Osteoblast (primary cell): ENCODE measurements around the gene CRADD. TPM values are rescaled to one million over a fixed set of nuclear protein-coding genes. Genes with fewer than 3 reads are reported as not detected.

ENCODE experiments used
- DNase-seq: peaks from one replicate; pipeline ENCODE4 v3.0.0; 2011; ENCODE audit warnings: low spot score, mixed read lengths; ENCODE audit not compliant: insufficient read length; ENCODE audit errors: missing footprints
- H2AFZ ChIP-seq: 2 replicates; pipeline ENCODE4 v1.6.0; 2011; ENCODE audit warnings: mild to moderate bottlenecking, low read length
- H3K27ac ChIP-seq: 2 replicates; pipeline ENCODE4 v1.5.1; 2011; ENCODE audit warnings: mild to moderate bottlenecking, low read depth, low read length, moderate library complexity
- H3K27me3 ChIP-seq: 2 replicates; pipeline ENCODE4 v1.6.0; 2012; ENCODE audit warnings: mild to moderate bottlenecking, control low read depth, inconsistent platforms, low read length, moderate library complexity; ENCODE audit not compliant: insufficient read depth
- H3K36me3 ChIP-seq: 2 replicates; pipeline ENCODE4 v1.5.1; 2011; ENCODE audit warnings: mild to moderate bottlenecking, low read length, control low read depth, moderate library complexity; ENCODE audit not compliant: insufficient read depth
- H3K4me1 ChIP-seq: 2 replicates; pipeline ENCODE4 v1.5.1; 2011; ENCODE audit warnings: mild to moderate bottlenecking, low read length, control low read depth, moderate library complexity; ENCODE audit not compliant: insufficient read depth
- H3K4me2 ChIP-seq: 2 replicates; pipeline ENCODE4 v1.6.0; 2011; ENCODE audit warnings: mild to moderate bottlenecking, low read length; ENCODE audit not compliant: insufficient read depth
- H3K4me3 ChIP-seq: fragments of 200-600 bp; sonication (generic); 3 replicates; pipeline ENCODE4 v1.5.1; 2012; ENCODE audit warnings: mild to moderate bottlenecking, low read length, inconsistent platforms; ENCODE audit not compliant: insufficient read depth
- H3K79me2 ChIP-seq: 2 replicates; pipeline ENCODE4 v1.6.0; 2012; ENCODE audit warnings: mild to moderate bottlenecking, low read length, control low read depth, inconsistent platforms; ENCODE audit not compliant: insufficient read depth
- H3K9me3 ChIP-seq: 2 replicates; pipeline ENCODE4 v1.5.1; 2011; ENCODE audit warnings: low read depth, low read length, control low read depth
- H4K20me1 ChIP-seq: 2 replicates; pipeline ENCODE4 v1.6.0; 2012; ENCODE audit warnings: mild to moderate bottlenecking, low read length, control low read depth; ENCODE audit not compliant: insufficient read depth
- total RNA-seq: library from RNA; depleted of rRNA; stranded (reverse); fragments of >200 nt; gene quantifications from 2 replicates; pipeline ENCODE4 v1.2.3, GENCODE V29; 2012
- TF ChIP-seq, protein P1 (sequence below): IDR thresholded peaks from 2 replicates; pipeline ENCODE4 v1.5.1; 2011; ENCODE audit warnings: mild to moderate bottlenecking, low read depth, low read length, moderate library complexity; ENCODE audit errors: extremely low read depth

The CRADD gene
- total RNA-seq, 1 donor, result 15.6 TPM

DNA sequence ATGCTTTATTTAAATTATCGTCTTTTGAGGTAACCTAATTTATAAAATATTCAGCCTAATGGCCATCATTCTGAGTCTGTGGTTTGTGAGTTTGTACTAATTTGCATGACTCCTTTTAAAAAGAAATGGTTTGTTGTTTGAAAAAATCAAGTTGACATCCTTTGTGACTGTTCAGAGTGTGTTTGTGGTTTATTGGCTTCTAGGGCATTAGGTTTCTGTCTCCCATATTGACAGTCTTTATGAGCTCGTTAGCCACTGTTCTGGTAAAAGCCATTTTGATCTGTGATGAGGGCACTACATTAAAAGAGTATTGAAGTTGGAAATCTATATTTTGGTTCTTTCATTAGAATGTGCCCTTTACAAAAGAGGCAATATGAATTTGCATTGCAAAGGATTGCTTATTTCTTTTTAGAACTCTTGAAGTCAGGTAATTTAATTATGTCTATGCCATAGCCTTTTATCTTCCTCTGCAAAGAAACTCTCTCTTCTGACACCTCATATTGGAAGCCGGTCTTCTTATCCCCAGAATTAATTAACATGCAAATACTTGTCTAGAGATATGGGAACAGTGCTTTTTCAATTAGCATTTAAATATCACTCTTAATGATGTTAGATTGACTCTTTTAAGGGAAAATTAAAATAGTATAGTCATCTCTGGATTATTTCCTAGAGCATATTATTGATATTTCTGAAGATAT lies 95.0 kb downstream of the CRADD start:
- Histone ChIP-seq H3K9me3 (no peaks in the 10 kb centered on the region), H3K27ac (peak overlapping the region; percentile 80), H3K4me1 (peaks cover 26% of the 10 kb centered on the region), H3K4me3 (no peak overlapping the region), H3K27me3 (no peaks in the 10 kb centered on the region), H2AFZ (no peak overlapping the region), H3K79me2 (peaks cover 25% of the 10 kb centered on the region), H4K20me1 (no peaks in the 10 kb centered on the region), H3K36me3 (no peaks in the 10 kb centered on the region), H3K4me2 (no peak overlapping the region)
- TF ChIP-seq, protein P1, sequence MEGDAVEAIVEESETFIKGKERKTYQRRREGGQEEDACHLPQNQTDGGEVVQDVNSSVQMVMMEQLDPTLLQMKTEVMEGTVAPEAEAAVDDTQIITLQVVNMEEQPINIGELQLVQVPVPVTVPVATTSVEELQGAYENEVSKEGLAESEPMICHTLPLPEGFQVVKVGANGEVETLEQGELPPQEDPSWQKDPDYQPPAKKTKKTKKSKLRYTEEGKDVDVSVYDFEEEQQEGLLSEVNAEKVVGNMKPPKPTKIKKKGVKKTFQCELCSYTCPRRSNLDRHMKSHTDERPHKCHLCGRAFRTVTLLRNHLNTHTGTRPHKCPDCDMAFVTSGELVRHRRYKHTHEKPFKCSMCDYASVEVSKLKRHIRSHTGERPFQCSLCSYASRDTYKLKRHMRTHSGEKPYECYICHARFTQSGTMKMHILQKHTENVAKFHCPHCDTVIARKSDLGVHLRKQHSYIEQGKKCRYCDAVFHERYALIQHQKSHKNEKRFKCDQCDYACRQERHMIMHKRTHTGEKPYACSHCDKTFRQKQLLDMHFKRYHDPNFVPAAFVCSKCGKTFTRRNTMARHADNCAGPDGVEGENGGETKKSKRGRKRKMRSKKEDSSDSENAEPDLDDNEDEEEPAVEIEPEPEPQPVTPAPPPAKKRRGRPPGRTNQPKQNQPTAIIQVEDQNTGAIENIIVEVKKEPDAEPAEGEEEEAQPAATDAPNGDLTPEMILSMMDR, result no peak
- no peak for DNase-seq

- no peaks in the 10 kb centered on the region for H4K20me1 ChIP-seq
- no peaks in the 10 kb centered on the region for H3K9me3 ChIP-seq
- H3K4me2 ChIP-seq, result peak overlapping the region; percentile 43
- TF ChIP-seq, protein P1, result no peak
- peaks cover 25% of the 10 kb centered on the region for H3K79me2 ChIP-seq
- H3K36me3 ChIP-seq, result no peaks in the 10 kb centered on the region
- peak overlapping the region; percentile 45 for H3K4me3 ChIP-seq
- peak overlapping the region; percentile 80 for H3K27ac ChIP-seq
- no peak overlapping the region for H2AFZ ChIP-seq
- peaks cover 31% of the 10 kb centered on the region for H3K4me1 ChIP-seq
- no peak for DNase-seq
- no peaks in the 10 kb centered on the region for H3K27me3 ChIP-seq
These were observed 96.1 kb downstream of the CRADD start for GRCh38 chr12:93773122-93773871.

- Histone ChIP-seq H3K4me1 (peaks cover 50% of the 10 kb centered on the region), H3K27ac (peak overlapping the region; percentile 99), H3K4me2 (peak overlapping the region; percentile 72), H4K20me1 (no peaks in the 10 kb centered on the region), H3K4me3 (no peak overlapping the region), H3K27me3 (no peaks in the 10 kb centered on the region), H2AFZ (no peak overlapping the region), H3K36me3 (no peaks in the 10 kb centered on the region), H3K79me2 (peaks cover 37% of the 10 kb centered on the region), H3K9me3 (no peaks in the 10 kb centered on the region)
- TF ChIP-seq, protein P1, result no peak
- DNase-seq, result peak; percentile 54
These were observed 99.4 kb downstream of the CRADD start for GRCh38 chr12:93776581-93777018.

GRCh38 chr12:93777254-93777653 lies 100.1 kb downstream of the CRADD start:
- TF ChIP-seq, protein P1, result no peak
- peak; percentile 55 for DNase-seq
- no peaks in the 10 kb centered on the region for H3K27me3 ChIP-seq
- H4K20me1 ChIP-seq, result no peaks in the 10 kb centered on the region
- peak overlapping the region; percentile 30 for H3K4me3 ChIP-seq
- peaks cover 39% of the 10 kb centered on the region for H3K79me2 ChIP-seq
- peaks cover 50% of the 10 kb centered on the region for H3K4me1 ChIP-seq
- H3K4me2 ChIP-seq, result peak overlapping the region; percentile 72
- peak overlapping the region; percentile 99 for H3K27ac ChIP-seq
- H2AFZ ChIP-seq, result no peak overlapping the region
- no peaks in the 10 kb centered on the region for H3K36me3 ChIP-seq
- H3K9me3 ChIP-seq, result no peaks in the 10 kb centered on the region
